BJ (cell line): ENCODE data around the gene ATXN1. TPM values are rescaled to one million over a fixed set of nuclear protein-coding genes. Genes with fewer than 3 reads are reported as not detected.

Experiments
- CTCF ChIA-PET: fragments of 350-600 bp; formaldehyde crosslinking; extraction: SDS; loops from one replicate; lab custom pipeline; 2021; ENCODE audit warnings: antibody characterized with exemption, inconsistent platforms; lab: Yijun Ruan, JAX
- POLR2A ChIA-PET: fragments of 300-600 bp; sonication (Branson Sonifier 250); formaldehyde crosslinking; extraction: SDS; loops from one replicate; lab custom pipeline; 2021; ENCODE audit warnings: antibody characterized with exemption; lab: Charles Lee
- DNase-seq: peaks from one replicate; pipeline ENCODE4 v3.0.0-alpha.2; 2011; ENCODE audit warnings: low read depth
- H3K27me3 ChIP-seq: 2 replicates; pipeline ENCODE4 v1.6.0; 2011; ENCODE audit warnings: low read length; ENCODE audit not compliant: control insufficient read depth, insufficient read depth
- H3K36me3 ChIP-seq: 2 replicates; pipeline ENCODE4 v1.5.1; 2011; ENCODE audit warnings: low read length; ENCODE audit not compliant: control insufficient read depth, insufficient read depth
- H3K4me3 ChIP-seq: 2 replicates; pipeline ENCODE4 v1.5.1; 2011; ENCODE audit warnings: low read depth, mild to moderate bottlenecking, control low read depth, low read length
- polyA plus RNA-seq: library from polyadenylated mRNA; depleted of rRNA; stranded (reverse); fragments of >200 nt; gene quantifications from 2 replicates; pipeline ENCODE4 v1.2.3, GENCODE V29; 2011
- TF ChIP-seq, protein P1 (sequence below): IDR thresholded peaks from 2 replicates; pipeline ENCODE4 v1.5.1; 2011; ENCODE audit warnings: low read depth, mild to moderate bottlenecking, control low read depth, inconsistent platforms, low read length, moderate library complexity; ENCODE audit not compliant: insufficient read depth

Gene ATXN1
- polyA plus RNA-seq, 1 experiment = 60.2 TPM

DNA sequence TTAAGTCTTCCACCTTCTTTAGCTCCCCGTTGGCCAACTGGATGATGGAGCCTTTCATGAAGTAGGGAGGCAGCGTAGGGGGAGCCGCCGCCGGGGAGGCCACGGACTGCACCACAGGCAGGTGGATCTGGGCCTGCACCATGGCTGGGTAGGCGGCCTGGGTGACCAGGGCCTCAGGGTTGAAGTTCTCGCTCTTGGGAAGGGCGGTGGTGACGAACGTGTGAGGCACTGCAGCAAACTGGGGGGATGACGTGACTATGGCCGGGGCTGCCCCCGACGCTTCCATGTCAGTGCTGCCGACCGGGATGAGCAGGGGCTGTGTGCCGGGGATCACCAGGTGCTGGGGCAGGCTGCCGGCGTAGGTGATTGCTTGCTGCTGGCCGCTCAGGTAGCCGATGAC is 434.7 kb downstream of the ATXN1 start:
- CTCF ChIA-PET = no interaction called here
- Histone ChIP-seq H3K27me3 (no peaks in the 10 kb centered on the region), H3K4me3 (no peak overlapping the region), H3K36me3 (peaks cover 18% of the 10 kb centered on the region)
- TF ChIP-seq, protein P1, sequence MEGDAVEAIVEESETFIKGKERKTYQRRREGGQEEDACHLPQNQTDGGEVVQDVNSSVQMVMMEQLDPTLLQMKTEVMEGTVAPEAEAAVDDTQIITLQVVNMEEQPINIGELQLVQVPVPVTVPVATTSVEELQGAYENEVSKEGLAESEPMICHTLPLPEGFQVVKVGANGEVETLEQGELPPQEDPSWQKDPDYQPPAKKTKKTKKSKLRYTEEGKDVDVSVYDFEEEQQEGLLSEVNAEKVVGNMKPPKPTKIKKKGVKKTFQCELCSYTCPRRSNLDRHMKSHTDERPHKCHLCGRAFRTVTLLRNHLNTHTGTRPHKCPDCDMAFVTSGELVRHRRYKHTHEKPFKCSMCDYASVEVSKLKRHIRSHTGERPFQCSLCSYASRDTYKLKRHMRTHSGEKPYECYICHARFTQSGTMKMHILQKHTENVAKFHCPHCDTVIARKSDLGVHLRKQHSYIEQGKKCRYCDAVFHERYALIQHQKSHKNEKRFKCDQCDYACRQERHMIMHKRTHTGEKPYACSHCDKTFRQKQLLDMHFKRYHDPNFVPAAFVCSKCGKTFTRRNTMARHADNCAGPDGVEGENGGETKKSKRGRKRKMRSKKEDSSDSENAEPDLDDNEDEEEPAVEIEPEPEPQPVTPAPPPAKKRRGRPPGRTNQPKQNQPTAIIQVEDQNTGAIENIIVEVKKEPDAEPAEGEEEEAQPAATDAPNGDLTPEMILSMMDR = no peak
- no peak for DNase-seq
- POLR2A ChIA-PET = no interaction called here

DNA sequence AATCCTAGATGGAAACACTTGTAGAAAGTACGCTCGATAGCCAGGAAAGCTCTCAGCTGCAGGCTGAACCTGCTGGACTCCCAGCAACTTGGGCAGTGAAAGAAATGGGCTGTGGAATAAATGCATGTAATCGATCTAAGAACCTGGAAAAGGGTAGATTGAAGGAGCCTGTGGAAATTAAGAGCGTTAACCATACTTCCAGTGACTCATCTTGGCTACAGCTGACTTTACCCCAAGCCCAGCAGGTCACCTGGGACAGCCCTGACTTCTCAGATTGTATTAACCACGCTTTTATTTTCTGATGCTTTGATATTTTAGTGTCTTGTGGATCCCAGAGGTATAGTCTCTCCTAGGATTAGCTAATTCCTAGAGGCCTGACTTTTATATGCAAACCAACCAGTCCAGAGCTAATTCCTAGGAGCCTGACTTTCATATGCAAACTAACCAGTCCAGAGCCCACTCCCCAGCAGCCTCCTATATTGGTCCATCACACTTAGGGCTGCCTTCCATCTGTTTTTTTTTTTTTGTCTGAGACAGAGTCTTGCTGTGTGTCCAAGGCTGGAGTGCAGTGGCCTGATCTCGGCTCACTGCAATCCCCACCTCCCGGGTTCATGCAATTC is 436.5 kb downstream of the ATXN1 start:
- POLR2A ChIA-PET = interaction anchor here (0.6 kb wide), 1 partner anchor 605 kb away, joined by 4 read pairs; no protein-coding TSS in a partner anchor

GRCh38 chr6:16324184-16324583 is 437.1 kb downstream of the ATXN1 start:
- TF ChIP-seq, protein P1 = no peak
- Histone ChIP-seq H3K27me3 (no peaks in the 10 kb centered on the region), H3K4me3 (no peak overlapping the region), H3K36me3 (peaks cover 14% of the 10 kb centered on the region)
- DNase-seq = no peak
- CTCF ChIA-PET = interaction anchor here (0.9 to 9.1 kb wide), 4 partner anchors 9 to 762 kb away, joined by 4 to 70 read pairs (median 9); no protein-coding TSS in a partner anchor
- POLR2A ChIA-PET = interaction anchor here (0.6 kb wide), 1 partner anchor 606 kb away, joined by 4 read pairs; no protein-coding TSS in a partner anchor

More for the DNA sequence above, 436.5 kb downstream of the ATXN1 start:
- CTCF ChIA-PET = interaction anchor here (0.9 to 9.1 kb wide), 3 partner anchors 8 to 761 kb away, joined by 4 to 70 read pairs (median 6); no protein-coding TSS in a partner anchor
- H3K36me3 ChIP-seq = peaks cover 16% of the 10 kb centered on the region
- H3K27me3 ChIP-seq = no peaks in the 10 kb centered on the region
- DNase-seq = no peak
- H3K4me3 ChIP-seq = no peak overlapping the region
- TF ChIP-seq, protein P1 = no peak

DNA sequence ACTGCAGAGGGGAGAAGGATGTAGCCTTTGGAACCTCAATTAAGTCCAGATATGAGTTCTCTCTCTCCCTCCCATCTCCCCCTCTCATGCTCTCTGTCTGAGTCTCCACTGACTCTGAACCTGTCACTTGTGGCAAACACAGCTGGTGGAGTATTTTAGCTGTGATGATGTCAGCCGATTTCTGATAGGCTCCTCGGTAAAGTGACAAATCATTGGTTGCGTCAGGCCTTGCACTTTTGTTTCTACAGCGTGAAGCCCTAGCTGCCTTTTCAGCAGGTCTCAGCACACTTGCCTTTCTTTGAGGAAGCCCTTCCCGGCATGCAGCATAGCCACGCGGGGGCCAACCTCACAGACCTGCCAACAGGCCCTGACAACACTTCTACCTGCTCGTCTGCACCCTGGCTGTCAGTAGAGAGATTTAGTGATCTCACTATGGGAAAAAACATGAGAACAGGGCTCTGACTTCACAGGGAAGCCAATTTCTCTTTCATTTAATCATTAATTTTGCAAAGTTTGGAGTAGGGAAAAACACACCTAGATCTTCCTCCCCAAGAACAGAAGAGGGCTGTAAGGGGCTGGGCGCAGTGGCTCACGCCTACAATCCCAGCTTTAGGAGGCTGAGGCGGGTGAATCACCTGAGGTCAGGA is 438.5 kb downstream of the ATXN1 start:
- ChIA-PET POLR2A (interaction anchor here (0.5 to 0.7 kb wide), 2 partner anchors 11 to 80 kb away, joined by 3 to 9 read pairs; no protein-coding TSS in a partner anchor), CTCF (interaction anchor here (2.8 to 9.1 kb wide), 2 partner anchors 10 to 37 kb away, joined by 12 to 70 read pairs; no protein-coding TSS in a partner anchor)
- Histone ChIP-seq H3K4me3 (no peak overlapping the region), H3K36me3 (peaks cover 13% of the 10 kb centered on the region), H3K27me3 (no peaks in the 10 kb centered on the region)
- TF ChIP-seq, protein P1 = no peak
- DNase-seq = peak; percentile 76

- DNase-seq = no peak
- no peaks in the 10 kb centered on the region for H3K27me3 ChIP-seq
- ChIA-PET POLR2A (no interaction called here), CTCF (interaction anchor here (0.5 to 9.1 kb wide), 3 partner anchors 11 to 432 kb away, joined by 3 to 70 read pairs (median 12); no protein-coding TSS in a partner anchor)
- TF ChIP-seq, protein P1 = no peak
- H3K4me3 ChIP-seq = no peak overlapping the region
- peaks cover 8% of the 10 kb centered on the region for H3K36me3 ChIP-seq
These were observed 439.4 kb downstream of the ATXN1 start for GRCh38 chr6:16321826-16322225.
